Thyroid gland (tissue), 4 donors: Measurements from ENCODE around the gene S100A7.

Experiments used
- CTCF ChIP-seq, 6 experiments: fragments of 200-600 bp in 3 of 6; fragments of 450-650 bp in 3 of 6; sonication (generic) in 3 of 6; IDR thresholded peaks; one replicate each; pipeline ENCODE4 v1.5.1; 2016 to 2019; ENCODE audit warnings: antibody characterized with exemption in 6 of 6, mild to moderate bottlenecking in 2 of 6, inconsistent platforms in 1 of 6, moderate library complexity in 1 of 6
- POLR2A ChIP-seq, 2 donors: fragments of 450-650 bp; IDR thresholded peaks; one replicate each; pipeline ENCODE4 v1.6.1; 2017; ENCODE audit warnings: antibody characterized with exemption in 2 of 2, mild to moderate bottlenecking in 2 of 2, moderate library complexity in 1 of 2

GRCh38 chr1:153420306-153420705 is 40.1 kb downstream of the S100A7 start:
- no peak for TF ChIP-seq CTCF (IDR thresholded peaks at IDR 0.05)
- TF ChIP-seq POLR2A (IDR thresholded peaks at IDR 0.05), result no peak
